Mesothelial cell of epicardium (in vitro differentiated cells): Measurements from ENCODE around the gene PTPRN2. TPM values are rescaled to one million over a fixed set of nuclear protein-coding genes. Genes with fewer than 3 reads are reported as not detected.
"Not testable (repeated sequence)": the region's sequence is repeated elsewhere in the genome, so short reads cannot be mapped to it uniquely, and the experiment has no call there.

Experiments used
- DNase-seq, 2 experiments: peaks; one replicate each; pipeline ENCODE4 v3.0.0; 2021; ENCODE audit warnings: low spot score in 2 of 2; ENCODE audit not compliant: unreplicated experiment in 2 of 2
- H3K27ac Mint-ChIP-seq: 2 replicates; pipeline ENCODE4 v1.8.0; 2021; ENCODE audit warnings: mixed read lengths
- H3K27me3 Mint-ChIP-seq: 2 replicates; pipeline ENCODE4 v1.8.0; 2021; ENCODE audit warnings: low read depth, mixed read lengths
- H3K36me3 Mint-ChIP-seq: 2 replicates; pipeline ENCODE4 v1.8.0; 2021; ENCODE audit warnings: mixed read lengths
- H3K4me1 Mint-ChIP-seq: 2 replicates; pipeline ENCODE4 v1.8.0; 2021; ENCODE audit warnings: mixed read lengths
- H3K4me3 Mint-ChIP-seq: 2 replicates; pipeline ENCODE4 v1.8.0; 2021; ENCODE audit warnings: mild to moderate bottlenecking, moderate library complexity, mixed read lengths
- H3K9me3 Mint-ChIP-seq: 2 replicates; pipeline ENCODE4 v1.8.0; 2021; ENCODE audit warnings: mixed read lengths
- CTCF ChIP-seq: fragments of 200-600 bp; sonication (generic); IDR thresholded peaks from one replicate; pipeline ENCODE4 v1.5.0; 2021; ENCODE audit warnings: antibody characterized with exemption; ENCODE audit not compliant: unreplicated experiment
- total RNA-seq: library from RNA; stranded (reverse); gene quantifications from 3 replicates; pipeline ENCODE4 v1.2.1, GENCODE V29; 2021

Gene PTPRN2
- total RNA-seq, 1 donor from 2014 or later, result 2.2 TPM

- not testable (repeated sequence) for H3K4me1 Mint-ChIP-seq, H3K4me3 Mint-ChIP-seq, H3K36me3 Mint-ChIP-seq, DNase-seq, H3K27ac Mint-ChIP-seq, H3K27me3 Mint-ChIP-seq
- peaks cover 12% of the 10 kb centered on the region for H3K9me3 Mint-ChIP-seq
These were observed 65.8 kb downstream of the PTPRN2 start for GRCh38 chr7:158521795-158522194.

- no peak overlapping the region for H3K27ac Mint-ChIP-seq
- peaks cover 4% of the 10 kb centered on the region for H3K27me3 Mint-ChIP-seq
These were observed 66.8 kb downstream of the PTPRN2 start for GRCh38 chr7:158520825-158521224.

GRCh38 chr7:158519633-158520174 is 67.9 kb downstream of the PTPRN2 start:
- peaks cover 12% of the 10 kb centered on the region for H3K9me3 Mint-ChIP-seq
- H3K36me3 Mint-ChIP-seq, result peaks cover 4% of the 10 kb centered on the region
- H3K27me3 Mint-ChIP-seq, result peaks cover 7% of the 10 kb centered on the region
- no peak overlapping the region for H3K27ac Mint-ChIP-seq
- no peaks in the 10 kb centered on the region for H3K4me1 Mint-ChIP-seq
- DNase-seq, result no peak
- H3K4me3 Mint-ChIP-seq, result no peak overlapping the region
- TF ChIP-seq CTCF, result no peak

More at GRCh38 chr7:158520825-158521224, 66.8 kb downstream of the PTPRN2 start:
- H3K9me3 Mint-ChIP-seq, result peaks cover 12% of the 10 kb centered on the region
- H3K4me3 Mint-ChIP-seq, result no peak overlapping the region
- H3K36me3 Mint-ChIP-seq, result peaks cover 4% of the 10 kb centered on the region
- H3K4me1 Mint-ChIP-seq, result no peaks in the 10 kb centered on the region
- TF ChIP-seq CTCF, result no peak
- no peak for DNase-seq

- peaks cover 4% of the 10 kb centered on the region for H3K36me3 Mint-ChIP-seq
- H3K4me3 Mint-ChIP-seq, result no peak overlapping the region
- peaks cover 12% of the 10 kb centered on the region for H3K9me3 Mint-ChIP-seq
- H3K4me1 Mint-ChIP-seq, result no peaks in the 10 kb centered on the region
- no peak for TF ChIP-seq CTCF
- no peak overlapping the region for H3K27ac Mint-ChIP-seq
- H3K27me3 Mint-ChIP-seq, result peaks cover 7% of the 10 kb centered on the region
- no peak for DNase-seq
These were observed 68.5 kb downstream of the PTPRN2 start for GRCh38 chr7:158518980-158519632.

- Mint-ChIP-seq H3K4me3 (no peak overlapping the region), H3K4me1 (no peaks in the 10 kb centered on the region), H3K36me3 (peaks cover 2% of the 10 kb centered on the region), H3K9me3 (peaks cover 15% of the 10 kb centered on the region), H3K27ac (no peak overlapping the region), H3K27me3 (peaks cover 7% of the 10 kb centered on the region)
- no peak for DNase-seq
- no peak for TF ChIP-seq CTCF
These were observed 70.1 kb downstream of the PTPRN2 start for GRCh38 chr7:158517571-158517970.

- DNase-seq, result no peak
- Mint-ChIP-seq H3K36me3 (peaks cover 2% of the 10 kb centered on the region), H3K27ac (no peak overlapping the region), H3K4me3 (no peak overlapping the region), H3K27me3 (peaks cover 7% of the 10 kb centered on the region), H3K9me3 (peaks cover 16% of the 10 kb centered on the region), H3K4me1 (no peaks in the 10 kb centered on the region)
- TF ChIP-seq CTCF, result no peak
These were observed 70.6 kb downstream of the PTPRN2 start for GRCh38 chr7:158517072-158517471.
